VCaP (cell line): ENCODE data around the gene COPE.

Experiments
- H3K27ac ChIP-seq: fragments of 450-650 bp; 2 replicates; pipeline ENCODE4 v1.5.1; 2017
- TF ChIP-seq, protein P1 (sequence below): fragments of 450-650 bp; conservative IDR thresholded peaks from 2 replicates; pipeline ENCODE4 v1.5.1; 2017; ENCODE audit warnings: mild to moderate bottlenecking, moderate library complexity

COPE gene

GRCh38 chr19:18939922-18940768 is 21.0 kb upstream of the COPE start:
- H3K27ac ChIP-seq, result peak overlapping the region; percentile 69; the same call in 1 of the 2 replicates
- TF ChIP-seq, protein P1, sequence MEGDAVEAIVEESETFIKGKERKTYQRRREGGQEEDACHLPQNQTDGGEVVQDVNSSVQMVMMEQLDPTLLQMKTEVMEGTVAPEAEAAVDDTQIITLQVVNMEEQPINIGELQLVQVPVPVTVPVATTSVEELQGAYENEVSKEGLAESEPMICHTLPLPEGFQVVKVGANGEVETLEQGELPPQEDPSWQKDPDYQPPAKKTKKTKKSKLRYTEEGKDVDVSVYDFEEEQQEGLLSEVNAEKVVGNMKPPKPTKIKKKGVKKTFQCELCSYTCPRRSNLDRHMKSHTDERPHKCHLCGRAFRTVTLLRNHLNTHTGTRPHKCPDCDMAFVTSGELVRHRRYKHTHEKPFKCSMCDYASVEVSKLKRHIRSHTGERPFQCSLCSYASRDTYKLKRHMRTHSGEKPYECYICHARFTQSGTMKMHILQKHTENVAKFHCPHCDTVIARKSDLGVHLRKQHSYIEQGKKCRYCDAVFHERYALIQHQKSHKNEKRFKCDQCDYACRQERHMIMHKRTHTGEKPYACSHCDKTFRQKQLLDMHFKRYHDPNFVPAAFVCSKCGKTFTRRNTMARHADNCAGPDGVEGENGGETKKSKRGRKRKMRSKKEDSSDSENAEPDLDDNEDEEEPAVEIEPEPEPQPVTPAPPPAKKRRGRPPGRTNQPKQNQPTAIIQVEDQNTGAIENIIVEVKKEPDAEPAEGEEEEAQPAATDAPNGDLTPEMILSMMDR, result no peak

DNA sequence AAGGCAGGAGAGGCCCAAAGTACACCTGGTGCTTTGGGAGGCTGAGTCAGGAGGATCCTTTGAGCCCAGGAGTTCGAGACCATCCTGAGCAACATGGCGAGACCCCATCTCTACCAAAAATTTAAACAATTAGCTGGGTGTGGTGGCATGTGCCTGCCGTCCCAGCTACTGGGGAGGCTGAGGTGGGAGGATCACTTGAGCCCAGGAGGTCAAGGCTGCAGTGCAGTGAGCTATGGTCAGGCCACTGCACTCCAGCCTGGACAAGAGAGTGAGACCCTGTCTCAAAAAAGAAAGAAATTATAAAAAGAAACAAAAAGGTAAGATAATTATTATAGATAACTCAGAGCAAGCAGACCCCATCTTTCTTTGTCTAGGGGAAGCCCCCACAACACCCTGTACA is 20.0 kb upstream of the COPE start:
- TF ChIP-seq, protein P1, result no peak
- H3K27ac ChIP-seq, result no peak overlapping the region

- TF ChIP-seq, protein P1, result no peak
- no peak overlapping the region for H3K27ac ChIP-seq
These were observed 14.1 kb upstream of the COPE start for GRCh38 chr19:18933297-18933696.

DNA sequence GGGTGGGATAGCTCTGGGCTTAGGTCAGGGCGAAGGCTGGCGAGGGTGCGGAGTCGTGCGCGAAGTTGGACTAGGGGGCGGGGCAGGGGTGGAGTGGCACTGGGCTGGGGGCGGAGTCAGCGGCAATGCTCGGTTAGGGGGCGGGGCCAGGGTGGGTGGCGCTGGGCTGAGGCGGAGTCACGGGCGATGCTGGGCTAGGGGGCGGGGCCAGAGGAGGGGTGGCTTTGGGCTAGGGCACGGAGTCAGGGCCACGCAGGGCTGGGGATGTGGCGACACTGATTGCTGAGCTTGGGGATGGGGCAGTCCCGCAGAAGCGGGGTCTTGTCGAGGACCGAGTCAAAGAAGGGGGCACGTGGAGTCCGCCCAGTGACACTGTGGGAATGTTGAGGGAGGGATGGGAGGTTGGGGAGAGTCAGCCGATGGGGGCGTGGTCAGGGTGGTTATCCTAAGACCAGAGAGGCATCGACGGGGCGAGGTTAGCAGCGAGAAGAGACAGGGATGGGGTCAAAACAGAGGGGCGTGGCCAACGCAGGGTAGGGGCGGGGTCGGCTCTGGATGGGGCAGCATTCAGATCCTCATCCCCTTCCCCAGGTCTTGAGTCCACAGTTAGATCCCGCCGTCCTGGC is 13.1 kb upstream of the COPE start:
- H3K27ac ChIP-seq, result no peak overlapping the region
- TF ChIP-seq, protein P1, result no peak

GRCh38 chr19:18931316-18932162 is 12.4 kb upstream of the COPE start:
- TF ChIP-seq, protein P1, result no peak
- no peak overlapping the region for H3K27ac ChIP-seq

- TF ChIP-seq, protein P1, result no peak
- no peak overlapping the region for H3K27ac ChIP-seq
These were observed 10.1 kb upstream of the COPE start for GRCh38 chr19:18929311-18929710.
